ENCODE results near the gene ZC3H7B. TPM values are rescaled to one million over a fixed set of nuclear protein-coding genes. Genes with fewer than 3 reads are reported as not detected.
A peak's percentile ranks its signal among the peaks of the same experiment; 100 is the strongest.

ZC3H7B gene
- total and polyA plus RNA-seq, 3 experiments from 2014 or later = 1.5 to 59.9 (median 58.9) TPM

GRCh38 chr22:41261541-41262249, 39.6 kb upstream of the ZC3H7B start:
- H3K27me3 Mint-ChIP-seq = no peaks in the 10 kb centered on the region
- H3K4me3 Mint-ChIP-seq = no peak overlapping the region
- POLR2A ChIA-PET = no interaction called here
- Histone ChIP-seq H3K27ac (ENCODE audit: low read depth, low read length) (no peak overlapping the region), H3K9me3 (ENCODE audit: low read length) (no peaks in the 10 kb centered on the region), H3K4me3 (ENCODE audit: low read length) (no peak overlapping the region), H3K27me3 (ENCODE audit: insufficient read depth, low read length, poor library complexity, severe bottlenecking) (no peaks in the 10 kb centered on the region), H3K36me3 (ENCODE audit: insufficient read depth, low read length) (peaks cover 69% of the 10 kb centered on the region), H3K4me1 (ENCODE audit: insufficient read depth, low read length) (no peaks in the 10 kb centered on the region)
- DNase-seq = no peak
- H3K4me1 Mint-ChIP-seq = peaks cover 0 to 4% (median 0%) of the 10 kb centered on the region in 3 donors
- no peaks in the 10 kb centered on the region for H3K9me3 Mint-ChIP-seq
- H3K27ac Mint-ChIP-seq = no peak overlapping the region
- H3K36me3 Mint-ChIP-seq = peaks cover 0 to 93% (median 5%) of the 10 kb centered on the region in 3 donors
- CTCF ChIA-PET = interaction anchor here (1.1 to 2.0 kb wide), 2 partner anchors 9 to 24 kb away, joined by 4 to 7 read pairs; no protein-coding TSS in a partner anchor

- Mint-ChIP-seq H3K4me3 (no peak overlapping the region), H3K4me1 (peaks cover 0 to 4% (median 0%) of the 10 kb centered on the region in 3 donors), H3K27me3 (no peaks in the 10 kb centered on the region), H3K36me3 (peaks cover 0 to 92% (median 5%) of the 10 kb centered on the region in 3 donors), H3K27ac (no peak overlapping the region), H3K9me3 (no peaks in the 10 kb centered on the region)
- Histone ChIP-seq H3K27me3 (ENCODE audit: insufficient read depth, low read length, poor library complexity, severe bottlenecking) (no peaks in the 10 kb centered on the region), H3K4me1 (ENCODE audit: insufficient read depth, low read length) (no peaks in the 10 kb centered on the region), H3K27ac (ENCODE audit: low read depth, low read length) (no peak overlapping the region), H3K4me3 (ENCODE audit: low read length) (no peak overlapping the region), H3K9me3 (ENCODE audit: low read length) (no peaks in the 10 kb centered on the region), H3K36me3 (ENCODE audit: insufficient read depth, low read length) (peaks cover 68% of the 10 kb centered on the region)
- CTCF ChIA-PET = interaction anchor here (1.1 to 2.0 kb wide), 2 partner anchors 10 to 24 kb away, joined by 4 to 7 read pairs; no protein-coding TSS in a partner anchor
- DNase-seq = no peak
- POLR2A ChIA-PET = no interaction called here
Measured at GRCh38 chr22:41262250-41262765, 39.0 kb upstream of the ZC3H7B start.

GRCh38 chr22:41263704-41264103, 37.6 kb upstream of the ZC3H7B start:
- no peak overlapping the region for H3K4me3 Mint-ChIP-seq
- POLR2A ChIA-PET = no interaction called here
- H3K27me3 ChIP-seq (ENCODE audit: insufficient read depth, low read length, poor library complexity, severe bottlenecking) = no peaks in the 10 kb centered on the region
- no peaks in the 10 kb centered on the region for H3K9me3 Mint-ChIP-seq
- H3K27ac Mint-ChIP-seq = peak overlapping the region in 1 of 8 donors; percentile 61
- peaks cover 67% of the 10 kb centered on the region for H3K36me3 ChIP-seq (ENCODE audit: insufficient read depth, low read length)
- no peaks in the 10 kb centered on the region for H3K9me3 ChIP-seq (ENCODE audit: low read length)
- H3K4me1 ChIP-seq (ENCODE audit: insufficient read depth, low read length) = no peaks in the 10 kb centered on the region
- CTCF ChIA-PET = no interaction called here
- H3K36me3 Mint-ChIP-seq = peaks cover 0 to 92% (median 5%) of the 10 kb centered on the region in 3 donors
- H3K27ac ChIP-seq (ENCODE audit: low read depth, low read length) = no peak overlapping the region
- no peaks in the 10 kb centered on the region for H3K27me3 Mint-ChIP-seq
- H3K4me1 Mint-ChIP-seq = peaks cover 0 to 4% (median 0%) of the 10 kb centered on the region in 3 donors
- H3K4me3 ChIP-seq (ENCODE audit: low read length) = no peak overlapping the region
- no peak for DNase-seq

- peaks cover 69% of the 10 kb centered on the region for H3K36me3 ChIP-seq (ENCODE audit: insufficient read depth, low read length)
- Mint-ChIP-seq H3K9me3 (no peaks in the 10 kb centered on the region), H3K36me3 (peaks cover 0 to 92% (median 6%) of the 10 kb centered on the region in 3 donors), H3K4me3 (no peak overlapping the region), H3K27ac (peak overlapping the region in 1 of 8 donors; percentile 70), H3K4me1 (peaks cover 0 to 4% (median 0%) of the 10 kb centered on the region in 3 donors), H3K27me3 (no peaks in the 10 kb centered on the region)
- H3K27me3 ChIP-seq (ENCODE audit: insufficient read depth, low read length, poor library complexity, severe bottlenecking) = no peaks in the 10 kb centered on the region
- H3K9me3 ChIP-seq (ENCODE audit: low read length) = no peaks in the 10 kb centered on the region
- no peak for DNase-seq
- H3K27ac ChIP-seq (ENCODE audit: low read depth, low read length) = no peak overlapping the region
- H3K4me3 ChIP-seq (ENCODE audit: low read length) = no peak overlapping the region
- ChIA-PET CTCF (interaction anchor here (1.4 kb wide), 1 partner anchor 27 kb away, joined by 5 read pairs; no protein-coding TSS in a partner anchor), POLR2A (no interaction called here)
- no peaks in the 10 kb centered on the region for H3K4me1 ChIP-seq (ENCODE audit: insufficient read depth, low read length)
Measured at GRCh38 chr22:41264408-41264941, 36.9 kb upstream of the ZC3H7B start.

- Histone ChIP-seq H3K27me3 (ENCODE audit: insufficient read depth, low read length, poor library complexity, severe bottlenecking) (no peaks in the 10 kb centered on the region), H3K4me3 (ENCODE audit: low read length) (no peak overlapping the region), H3K36me3 (ENCODE audit: insufficient read depth, low read length) (peaks cover 63% of the 10 kb centered on the region), H3K4me1 (ENCODE audit: insufficient read depth, low read length) (no peaks in the 10 kb centered on the region), H3K9me3 (ENCODE audit: low read length) (no peaks in the 10 kb centered on the region), H3K27ac (ENCODE audit: low read depth, low read length) (no peak overlapping the region)
- Mint-ChIP-seq H3K36me3 (peaks cover 0 to 83% (median 8%) of the 10 kb centered on the region in 3 donors), H3K4me1 (peaks cover 0 to 4% (median 0%) of the 10 kb centered on the region in 3 donors), H3K27me3 (no peaks in the 10 kb centered on the region), H3K4me3 (no peak overlapping the region), H3K9me3 (no peaks in the 10 kb centered on the region), H3K27ac (peak overlapping the region in 1 of 8 donors; percentile 66)
- CTCF ChIA-PET = interaction anchor here (1.0 kb wide), 1 partner anchor 30 kb away, joined by 3 read pairs; no protein-coding TSS in a partner anchor
- POLR2A ChIA-PET = no interaction called here
- DNase-seq = no peak
Measured at GRCh38 chr22:41267958-41268357, 33.4 kb upstream of the ZC3H7B start.

GRCh38 chr22:41271787-41272186, 29.5 kb upstream of the ZC3H7B start:
- ChIA-PET CTCF (no interaction called here), POLR2A (no interaction called here)
- no peak overlapping the region for H3K27ac ChIP-seq (ENCODE audit: low read depth, low read length)

GRCh38 chr22:41273128-41273527, 28.2 kb upstream of the ZC3H7B start:
- no peaks in the 10 kb centered on the region for H3K9me3 ChIP-seq (ENCODE audit: low read length)

More at GRCh38 chr22:41271787-41272186, 29.5 kb upstream of the ZC3H7B start:
- H3K27me3 ChIP-seq (ENCODE audit: insufficient read depth, low read length, poor library complexity, severe bottlenecking) = no peaks in the 10 kb centered on the region
- no peaks in the 10 kb centered on the region for H3K9me3 ChIP-seq (ENCODE audit: low read length)
- H3K27me3 Mint-ChIP-seq = no peaks in the 10 kb centered on the region
- no peaks in the 10 kb centered on the region for H3K4me1 ChIP-seq (ENCODE audit: insufficient read depth, low read length)
- H3K4me3 Mint-ChIP-seq = no peak overlapping the region
- peaks cover 0 to 10% (median 4%) of the 10 kb centered on the region in 3 donors for H3K4me1 Mint-ChIP-seq
- no peak overlapping the region for H3K27ac Mint-ChIP-seq
- H3K4me3 ChIP-seq (ENCODE audit: low read length) = no peak overlapping the region
- H3K9me3 Mint-ChIP-seq = no peaks in the 10 kb centered on the region
- no peak for DNase-seq
- peaks cover 0 to 79% (median 8%) of the 10 kb centered on the region in 3 donors for H3K36me3 Mint-ChIP-seq
- H3K36me3 ChIP-seq (ENCODE audit: insufficient read depth, low read length) = peaks cover 54% of the 10 kb centered on the region

GRCh38 chr22:41274856-41275255, 26.5 kb upstream of the ZC3H7B start:
- peaks cover 47% of the 10 kb centered on the region for H3K36me3 ChIP-seq (ENCODE audit: insufficient read depth, low read length)
- Mint-ChIP-seq H3K9me3 (no peaks in the 10 kb centered on the region), H3K4me3 (no peak overlapping the region), H3K4me1 (peaks cover 0 to 13% (median 4%) of the 10 kb centered on the region in 3 donors), H3K27ac (peak overlapping the region in 4 of 8 donors; percentile 17 to 84 (median 56)), H3K36me3 (peaks cover 0 to 78% (median 11%) of the 10 kb centered on the region in 3 donors), H3K27me3 (no peaks in the 10 kb centered on the region)
- CTCF ChIA-PET = no interaction called here
- POLR2A ChIA-PET = no interaction called here
- no peaks in the 10 kb centered on the region for H3K27me3 ChIP-seq (ENCODE audit: insufficient read depth, low read length, poor library complexity, severe bottlenecking)
- H3K4me3 ChIP-seq (ENCODE audit: low read length) = no peak overlapping the region
- no peaks in the 10 kb centered on the region for H3K9me3 ChIP-seq (ENCODE audit: low read length)
- no peaks in the 10 kb centered on the region for H3K4me1 ChIP-seq (ENCODE audit: insufficient read depth, low read length)
- no peak overlapping the region for H3K27ac ChIP-seq (ENCODE audit: low read depth, low read length)
- no peak for DNase-seq

More at GRCh38 chr22:41273128-41273527, 28.2 kb upstream of the ZC3H7B start:
- Mint-ChIP-seq H3K4me3 (no peak overlapping the region), H3K9me3 (no peaks in the 10 kb centered on the region), H3K27ac (peak overlapping the region in 1 of 8 donors; percentile 39), H3K27me3 (no peaks in the 10 kb centered on the region), H3K4me1 (peaks cover 0 to 13% (median 4%) of the 10 kb centered on the region in 3 donors), H3K36me3 (peaks cover 0 to 76% (median 13%) of the 10 kb centered on the region in 3 donors)
- H3K27me3 ChIP-seq (ENCODE audit: insufficient read depth, low read length, poor library complexity, severe bottlenecking) = no peaks in the 10 kb centered on the region
- no peak overlapping the region for H3K4me3 ChIP-seq (ENCODE audit: low read length)
- DNase-seq = no peak
- no peaks in the 10 kb centered on the region for H3K4me1 ChIP-seq (ENCODE audit: insufficient read depth, low read length)
- H3K27ac ChIP-seq (ENCODE audit: low read depth, low read length) = no peak overlapping the region
- H3K36me3 ChIP-seq (ENCODE audit: insufficient read depth, low read length) = peaks cover 53% of the 10 kb centered on the region
- ChIA-PET CTCF (no interaction called here), POLR2A (interaction anchor here (0.7 kb wide), 1 partner anchor 155 kb away, joined by 5 read pairs; no protein-coding TSS in a partner anchor)
